Spleen (tissue), 11 donors: ENCODE measurements around the gene NHERF2. TPM values are rescaled to one million over a fixed set of nuclear protein-coding genes. Genes with fewer than 3 reads are reported as not detected.

ENCODE experiments used
- DNase-seq: peaks from one replicate; pipeline ENCODE4 v3.0.0-alpha.2; 2020
- H3K27ac ChIP-seq, 8 donors: fragments of 200-600 bp; sonication (generic) in 7 of 8; 1 replicate in 4 of 8; 2 replicates in 4 of 8; pipeline versions ENCODE4 v1.5.0 to v1.8.0; 2016 to 2021; ENCODE audit warnings: inconsistent platforms in 4 of 8, mild to moderate bottlenecking in 4 of 8, moderate library complexity in 1 of 8
- H3K27me3 ChIP-seq, 7 donors: fragments of 200-600 bp; sonication (generic) in 6 of 7; replicated peaks in 1 of 7; 1 replicate in 4 of 7; 2 replicates in 3 of 7; pipeline versions ENCODE4 v1.5.0 to v1.8.0; 2016 to 2021; ENCODE audit warnings: inconsistent platforms in 3 of 7, mild to moderate bottlenecking in 1 of 7
- H3K36me3 ChIP-seq, 6 donors: fragments of 200-600 bp; sonication (generic) in 5 of 6; 1 replicate in 4 of 6; 2 replicates in 2 of 6; pipeline versions ENCODE4 v1.5.0 to v1.8.0; 2016 to 2021; ENCODE audit warnings: inconsistent platforms in 2 of 6
- H3K4me1 ChIP-seq, 6 donors: fragments of 200-600 bp; sonication (generic) in 5 of 6; 1 replicate in 3 of 6; 2 replicates in 3 of 6; pipeline versions ENCODE4 v1.5.0 to v1.8.0; 2016 to 2021; ENCODE audit warnings: inconsistent platforms in 3 of 6
- H3K4me3 ChIP-seq, 8 donors: fragments of 200-600 bp; sonication (generic) in 7 of 8; 1 replicate in 4 of 8; 2 replicates in 4 of 8; pipeline versions ENCODE4 v1.5.0 to v1.8.0; 2016 to 2021; ENCODE audit warnings: inconsistent platforms in 4 of 8, mild to moderate bottlenecking in 4 of 8, moderate library complexity in 2 of 8
- H3K9me3 ChIP-seq, 8 donors: fragments of 200-600 bp; sonication (generic) in 7 of 8; 1 replicate in 4 of 8; 2 replicates in 4 of 8; pipeline versions ENCODE4 v1.5.0 to v1.8.0; 2016 to 2021; ENCODE audit warnings: inconsistent platforms in 4 of 8
- POLR2A ChIP-seq, 3 donors: fragments of 450-650 bp; IDR thresholded peaks; one replicate each; pipeline ENCODE4 v1.5.1; 2017; ENCODE audit warnings: antibody characterized with exemption in 3 of 3, mild to moderate bottlenecking in 1 of 3
- POLR2AphosphoS5 ChIP-seq, 3 donors: sonication (generic); formaldehyde crosslinking; IDR thresholded peaks; one replicate each; pipeline ENCODE4 v1.5.1; 2017; ENCODE audit warnings: antibody characterized with exemption in 3 of 3
- whole genome bisulfite sequencing, 5 donors: extraction: QIAGEN DNeasy Blood & Tissue Kit in 3 of 5; methylation state at CpG; one replicate each; pipeline versions ENCODE4 v1.1.5 to v1.1.7; 2013 to 2018; 5-methylcytosine and 5-hydroxymethylcytosine counted together
- intact Hi-C: fragments of 100-400 bp; cut with DNase I; formaldehyde crosslinking; loops from one replicate; pipeline ENCODE4 v1.15.0; 2023; ENCODE audit warnings: low total_unique reads
- polyA plus RNA-seq, 3 donors: library from polyadenylated mRNA; stranded (reverse); fragments of 200-250 nt; gene quantifications; one replicate each; pipeline ENCODE4 v1.2.1, GENCODE V29; 2013
- total RNA-seq, 7 donors: library from RNA; depleted of rRNA in 3 of 7; stranded (reverse); fragments of >200 nt in 3 of 7; fragmentation: NEBNext Ultra II Directional in 4 of 7; extraction: Animal tissue kit (Norgen Biotek cat#: 25700) in 4 of 7; gene quantifications; one replicate each; pipeline versions ENCODE4 v1.1.0 to v1.2.1, GENCODE V29; 2016 to 2021
- TF ChIP-seq, protein P1 (sequence below), 11 experiments: fragments of 200-600 bp in 7 of 11; fragments of 450-650 bp in 4 of 11; sonication (generic) in 4 of 11; IDR thresholded peaks in 8 of 11; conservative IDR thresholded peaks in 3 of 11; 1 replicate in 7 of 11; 2 replicates in 4 of 11; pipeline versions ENCODE4 v1.4.0 to v1.8.0; 2016 to 2021; ENCODE audit warnings: antibody characterized with exemption in 11 of 11, inconsistent platforms in 4 of 11, mild to moderate bottlenecking in 1 of 11
- donor health status: healthy with polysubstance abuse.
- donor health status: DM: no; HTN: no; CAD: no; lungs with moderate emphysema.
- donor health status: DM: no; HTN: no; CAD: no.
- donor health status: Bipolar disorder and iron deficiency.
- donor health status: healthy.
- donor health status: DM: no; HTN: no; CAD: no.
- donor health status: DM: yes; HTN: yes; CAD: no.

The NHERF2 gene
- total and polyA plus RNA-seq, 10 donors: 62.4 to 218 (median 112) TPM

- peaks cover 0 to 100% (median 97%) of the 10 kb centered on the region in 6 donors for H3K36me3 ChIP-seq
- intact Hi-C loops: no loop called here
- no peaks in the 10 kb centered on the region for H3K27me3 ChIP-seq
- H3K9me3 ChIP-seq: no peaks in the 10 kb centered on the region
- no peak overlapping the region for H3K4me3 ChIP-seq
- TF ChIP-seq POLR2A (IDR thresholded peaks at IDR 0.05): no peak
- peak in 1 of 3 donors; percentile 10 for TF ChIP-seq POLR2AphosphoS5 (IDR thresholded peaks at IDR 0.05)
- TF ChIP-seq, protein P1, sequence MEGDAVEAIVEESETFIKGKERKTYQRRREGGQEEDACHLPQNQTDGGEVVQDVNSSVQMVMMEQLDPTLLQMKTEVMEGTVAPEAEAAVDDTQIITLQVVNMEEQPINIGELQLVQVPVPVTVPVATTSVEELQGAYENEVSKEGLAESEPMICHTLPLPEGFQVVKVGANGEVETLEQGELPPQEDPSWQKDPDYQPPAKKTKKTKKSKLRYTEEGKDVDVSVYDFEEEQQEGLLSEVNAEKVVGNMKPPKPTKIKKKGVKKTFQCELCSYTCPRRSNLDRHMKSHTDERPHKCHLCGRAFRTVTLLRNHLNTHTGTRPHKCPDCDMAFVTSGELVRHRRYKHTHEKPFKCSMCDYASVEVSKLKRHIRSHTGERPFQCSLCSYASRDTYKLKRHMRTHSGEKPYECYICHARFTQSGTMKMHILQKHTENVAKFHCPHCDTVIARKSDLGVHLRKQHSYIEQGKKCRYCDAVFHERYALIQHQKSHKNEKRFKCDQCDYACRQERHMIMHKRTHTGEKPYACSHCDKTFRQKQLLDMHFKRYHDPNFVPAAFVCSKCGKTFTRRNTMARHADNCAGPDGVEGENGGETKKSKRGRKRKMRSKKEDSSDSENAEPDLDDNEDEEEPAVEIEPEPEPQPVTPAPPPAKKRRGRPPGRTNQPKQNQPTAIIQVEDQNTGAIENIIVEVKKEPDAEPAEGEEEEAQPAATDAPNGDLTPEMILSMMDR (IDR thresholded peaks at IDR 0.05 in 8 of 11, conservative IDR thresholded peaks at IDR 0.05 in 3 of 11): no peak
- DNase-seq: no peak
- no peak overlapping the region for H3K27ac ChIP-seq
- H3K4me1 ChIP-seq: peaks cover 4 to 49% (median 21%) of the 10 kb centered on the region in 6 donors
- 93 to 95% (median 95%) methylated on average over 16 to 29 of the region's 29 CpGs for WGBS, 5 donors
These were observed 58.4 kb downstream of the NHERF2 start for GRCh38 chr16:2084895-2085625.

GRCh38 chr16:2085669-2086068, 59.0 kb downstream of the NHERF2 start:
- DNase-seq: no peak
- peak in 1 of 3 donors; percentile 17 for TF ChIP-seq POLR2AphosphoS5 (IDR thresholded peaks at IDR 0.05)
- no peak for TF ChIP-seq POLR2A (IDR thresholded peaks at IDR 0.05)
- TF ChIP-seq, protein P1 (IDR thresholded peaks at IDR 0.05 in 8 of 11, conservative IDR thresholded peaks at IDR 0.05 in 3 of 11): no peak
- intact Hi-C loops: no loop called here
- Histone ChIP-seq H3K27ac (no peak overlapping the region), H3K4me1 (peaks cover 4 to 55% (median 25%) of the 10 kb centered on the region in 6 donors), H3K27me3 (no peaks in the 10 kb centered on the region), H3K9me3 (no peaks in the 10 kb centered on the region), H3K4me3 (no peak overlapping the region), H3K36me3 (peaks cover 0 to 100% (median 95%) of the 10 kb centered on the region in 6 donors)
- 79 to 88% (median 84%) methylated on average over 3 to 14 of the region's 14 CpGs for WGBS, 5 donors

DNA sequence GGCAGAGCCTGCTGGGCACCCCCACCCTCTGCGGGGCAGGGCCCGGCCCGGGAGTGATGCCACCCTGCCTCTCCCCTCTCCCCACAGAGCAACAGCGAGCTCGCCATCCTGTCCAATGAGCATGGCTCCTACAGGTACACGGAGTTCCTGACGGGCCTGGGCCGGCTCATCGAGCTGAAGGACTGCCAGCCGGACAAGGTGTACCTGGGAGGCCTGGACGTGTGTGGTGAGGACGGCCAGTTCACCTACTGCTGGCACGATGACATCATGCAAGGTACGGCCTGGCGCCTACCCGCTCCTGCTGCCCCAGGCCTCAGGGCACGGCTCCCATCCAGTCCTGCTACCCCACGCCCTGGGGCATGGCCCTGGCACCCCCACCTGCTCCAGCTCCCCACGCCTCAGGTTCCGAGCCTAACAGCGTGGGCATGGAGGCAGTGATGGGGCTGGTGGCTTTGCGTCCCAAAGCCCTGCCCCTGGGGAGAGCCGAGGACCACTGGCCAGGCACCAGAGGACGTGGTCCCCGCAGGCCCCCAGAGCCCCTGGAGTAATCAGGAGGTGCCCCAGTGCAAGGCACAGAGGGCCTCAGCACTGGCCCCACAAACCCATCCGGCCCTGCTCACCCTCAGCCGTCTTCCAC, 59.5 kb downstream of the NHERF2 start:
- TF ChIP-seq POLR2AphosphoS5 (IDR thresholded peaks at IDR 0.05) (peak in 1 of 3 donors; percentile 60), POLR2A (IDR thresholded peaks at IDR 0.05) (no peak)
- TF ChIP-seq, protein P1 (IDR thresholded peaks at IDR 0.05 in 8 of 11, conservative IDR thresholded peaks at IDR 0.05 in 3 of 11): no peak
- H3K36me3 ChIP-seq: peaks cover 0 to 97% (median 89%) of the 10 kb centered on the region in 6 donors
- H3K4me1 ChIP-seq: peaks cover 4 to 57% (median 25%) of the 10 kb centered on the region in 6 donors
- H3K4me3 ChIP-seq: no peak overlapping the region
- no peaks in the 10 kb centered on the region for H3K27me3 ChIP-seq
- peak overlapping the region in 1 of 8 donors; percentile 12 for H3K27ac ChIP-seq
- no peaks in the 10 kb centered on the region for H3K9me3 ChIP-seq
- DNase-seq: no peak
- intact Hi-C loops: no loop called here
- WGBS, 5 donors: 92 to 97% (median 95%) methylated on average over 5 to 27 of the region's 27 CpGs
